GM21360 (cell line): ENCODE measurements around the gene RTP3.

Source experiments
- ATAC-seq: cut with Tn5 transposase; IDR thresholded peaks from one replicate; pipeline ENCODE4 v1.9.1; 2021; ENCODE audit warnings: mild to moderate bottlenecking, moderate library complexity; ENCODE audit not compliant: unreplicated experiment

Gene RTP3

DNA sequence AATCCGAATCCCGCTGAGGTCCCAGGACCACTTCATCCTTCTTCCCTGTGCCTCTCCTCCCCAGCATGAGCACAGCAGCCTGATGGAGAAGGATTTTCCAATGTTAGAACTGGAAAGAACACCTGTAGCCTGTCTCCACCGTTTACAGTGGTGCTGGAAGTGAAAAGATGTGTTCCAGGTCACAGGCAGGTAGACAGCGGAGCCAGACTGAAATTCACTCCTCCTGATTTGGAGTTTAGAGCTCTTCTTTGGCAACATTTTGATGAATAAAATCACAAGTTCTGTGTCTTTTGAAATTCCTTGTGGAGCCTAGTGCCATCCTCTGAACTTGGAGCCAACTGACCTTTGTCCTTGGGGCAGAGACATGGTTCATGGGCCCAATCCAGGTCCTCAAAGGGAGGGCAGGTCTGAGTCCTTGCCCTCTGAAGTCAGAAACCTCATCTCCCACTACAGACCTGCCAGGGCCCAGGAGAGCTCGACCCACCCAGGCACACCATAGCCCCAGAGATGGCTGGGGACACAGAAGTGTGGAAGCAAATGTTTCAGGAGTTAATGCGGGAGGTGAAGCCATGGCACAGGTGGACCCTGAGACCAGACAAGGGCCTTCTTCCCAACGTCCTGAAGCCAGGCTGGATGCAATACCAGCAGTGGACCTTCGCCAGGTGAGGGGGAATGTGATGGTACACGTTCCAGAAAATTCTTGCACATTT, at the start of gene RTP3:
Gene RTP3 (plus strand): TSS at position 421 of the 710 bp plus-strand sequence. CDS start 87 bp downstream, at position 508.
- no peak for ATAC-seq

DNA sequence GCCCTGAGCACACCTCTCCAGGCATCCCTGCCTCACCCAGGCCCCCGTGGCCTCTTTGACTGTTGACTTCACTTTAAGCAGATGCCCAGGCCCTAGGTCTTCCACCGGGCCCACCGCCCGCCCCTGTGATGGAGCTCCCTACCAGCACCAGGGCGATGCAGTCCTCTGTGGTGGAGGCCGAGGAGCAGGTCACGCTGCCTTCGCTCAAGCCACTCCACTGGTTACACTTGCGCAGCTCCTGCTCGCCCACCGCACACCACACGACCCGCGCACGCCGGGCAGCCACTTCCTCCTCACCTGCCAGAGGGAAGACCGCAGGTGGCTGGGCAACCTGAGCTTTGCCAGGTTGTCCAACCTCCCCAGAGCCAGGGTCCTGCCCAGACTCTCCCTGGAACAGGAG, 49.1 kb upstream of the RTP3 start:
- no peak for ATAC-seq

DNA sequence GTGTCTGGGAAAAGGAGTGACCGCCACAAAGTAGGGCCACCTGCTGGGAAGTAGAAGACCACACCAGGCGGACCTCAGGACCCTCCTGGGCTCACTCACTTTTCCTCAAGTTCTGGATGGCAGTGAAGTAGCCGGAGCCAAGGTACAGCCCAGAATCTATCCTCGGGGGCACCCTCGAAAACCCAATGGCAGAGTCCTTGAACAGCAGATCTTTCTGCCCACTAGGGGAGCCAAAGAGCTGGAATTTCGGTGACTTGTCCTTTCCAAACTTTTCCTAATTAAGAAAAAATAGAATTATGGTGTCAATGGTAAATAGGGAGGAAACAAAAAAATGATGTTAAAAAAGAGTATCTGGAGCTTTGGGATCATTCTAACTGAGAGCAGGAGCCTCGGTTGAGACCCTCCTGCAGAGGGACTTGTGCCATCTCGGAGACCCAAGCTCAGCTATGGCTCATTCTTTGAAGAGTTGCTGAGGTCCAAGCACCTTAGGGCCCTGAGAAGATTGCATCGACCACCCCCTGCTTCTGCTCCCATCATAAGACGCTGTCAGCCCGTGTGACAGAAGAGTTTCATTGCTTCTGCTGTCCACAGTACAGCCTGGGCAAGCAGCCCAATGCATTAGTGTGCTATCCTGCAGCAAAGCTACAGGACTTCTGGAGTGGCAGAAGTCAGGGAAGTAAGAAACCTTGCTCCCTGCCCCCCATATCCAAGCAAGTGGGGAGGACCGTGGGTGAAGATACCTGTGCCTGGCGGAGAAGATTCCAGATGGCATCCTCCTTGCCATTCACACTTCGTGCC, 47.8 kb upstream of the RTP3 start:
- ATAC-seq = no peak

DNA sequence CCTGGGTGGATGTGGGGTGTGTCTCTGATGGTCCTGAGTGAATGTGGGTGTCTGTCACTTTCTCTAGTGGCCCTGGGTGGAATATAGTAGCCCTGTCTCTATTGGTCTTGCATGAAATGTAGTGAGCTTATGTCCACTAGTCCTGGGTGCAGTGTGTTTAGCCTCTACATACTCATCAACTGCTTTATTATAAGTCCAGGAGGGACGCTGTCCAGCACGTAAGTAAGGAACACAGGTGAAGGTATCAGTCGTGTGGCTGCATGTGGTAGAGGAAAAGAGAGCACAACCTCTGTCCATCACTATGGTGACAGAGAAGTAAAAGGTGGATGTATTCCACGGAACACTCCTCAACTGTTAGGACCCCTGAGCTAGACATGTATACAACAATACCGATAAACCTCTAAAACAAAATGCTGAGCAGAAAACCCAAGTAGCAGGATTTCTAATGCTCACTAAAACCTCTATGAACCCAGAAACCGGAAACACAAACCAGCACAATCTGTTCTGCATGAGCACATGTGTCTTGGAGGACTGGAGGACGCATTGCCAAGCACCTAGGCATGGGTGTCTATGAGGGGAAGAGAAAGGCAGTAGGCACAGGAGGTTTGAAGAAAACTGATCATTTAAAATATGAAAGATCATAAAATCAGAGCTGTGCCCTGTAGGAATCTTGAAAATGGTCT, 44.1 kb upstream of the RTP3 start:
- ATAC-seq = no peak

DNA sequence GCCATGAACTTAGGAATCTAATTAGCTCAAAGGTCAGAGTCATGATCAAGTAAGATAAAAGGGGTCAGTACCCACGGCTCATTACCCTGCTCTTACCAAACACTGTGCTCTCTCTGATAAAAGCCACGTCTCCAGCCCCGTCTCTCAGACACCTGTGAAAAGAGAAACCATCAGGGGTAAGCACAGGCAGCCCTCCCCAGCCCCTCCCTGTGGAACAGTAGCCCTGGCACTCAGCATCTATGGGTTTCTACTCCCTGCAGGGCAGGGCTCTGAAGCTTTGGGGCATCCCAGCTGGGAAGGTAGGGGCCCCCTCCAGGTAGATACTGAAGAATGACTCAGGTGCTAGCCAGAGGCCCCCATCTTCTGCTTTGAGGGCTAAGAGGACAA, 43.6 kb upstream of the RTP3 start:
- ATAC-seq = no peak

DNA sequence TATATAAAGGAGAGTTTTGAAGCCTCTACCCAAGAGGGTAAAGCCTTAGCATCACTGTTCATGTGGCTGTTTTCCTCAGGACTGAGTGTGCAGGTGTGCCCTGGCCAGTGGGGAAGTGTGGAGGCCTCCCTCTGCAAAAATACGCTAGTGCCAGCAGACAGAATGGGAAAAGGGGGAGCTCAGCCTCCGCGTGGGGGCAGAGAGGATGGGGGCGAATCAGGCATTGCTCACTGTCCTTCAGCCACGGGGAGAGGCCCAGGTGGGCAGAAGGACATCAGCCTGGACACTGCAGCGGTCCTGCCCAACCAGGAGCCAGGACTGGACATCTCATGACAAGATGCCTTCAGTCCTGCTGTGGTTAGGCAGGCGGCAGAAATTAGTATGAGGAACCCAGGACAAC, 43.2 kb upstream of the RTP3 start:
- no peak for ATAC-seq

DNA sequence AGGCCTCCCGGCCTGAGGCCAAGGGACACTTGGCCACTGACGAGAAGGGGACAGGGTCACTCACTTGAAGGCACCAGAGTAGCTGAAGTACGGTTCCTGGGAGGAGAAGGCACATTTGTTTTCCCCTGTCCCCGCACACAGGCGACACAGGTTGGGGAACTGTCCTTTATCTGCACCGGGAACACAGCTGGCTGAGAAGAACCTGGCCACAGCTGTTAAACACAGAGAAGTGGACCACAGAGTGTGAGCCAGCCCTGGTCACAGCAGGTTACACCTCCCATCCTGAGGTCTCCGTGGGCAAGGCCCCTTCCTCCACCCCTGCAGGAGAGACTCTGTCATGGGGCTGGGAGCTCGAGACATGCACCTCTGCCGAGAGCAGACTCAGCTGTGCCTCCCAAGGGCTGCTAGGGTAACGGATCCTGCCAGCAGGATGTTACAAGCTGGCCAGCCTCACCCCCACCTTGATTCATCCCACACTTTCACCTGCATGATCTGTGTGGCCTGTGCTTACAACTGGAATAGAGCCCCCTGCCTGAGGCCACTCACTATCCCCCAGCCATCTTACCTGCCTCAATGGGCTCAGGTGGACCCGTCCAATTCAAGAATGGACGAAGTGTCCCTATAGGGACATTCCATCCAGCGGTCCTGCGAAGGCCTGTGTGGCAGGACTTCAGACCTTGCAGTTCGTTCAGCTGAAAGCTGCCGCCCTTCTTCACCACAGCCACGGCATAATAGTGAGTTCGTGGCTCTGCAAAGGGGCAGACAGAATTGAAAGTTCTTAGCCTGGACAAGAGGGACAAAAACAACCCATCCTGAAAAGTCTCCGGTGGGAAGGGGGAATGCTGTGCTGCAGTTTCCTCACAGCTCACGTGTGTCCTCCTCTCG, 42.3 kb upstream of the RTP3 start:
- ATAC-seq = no peak

DNA sequence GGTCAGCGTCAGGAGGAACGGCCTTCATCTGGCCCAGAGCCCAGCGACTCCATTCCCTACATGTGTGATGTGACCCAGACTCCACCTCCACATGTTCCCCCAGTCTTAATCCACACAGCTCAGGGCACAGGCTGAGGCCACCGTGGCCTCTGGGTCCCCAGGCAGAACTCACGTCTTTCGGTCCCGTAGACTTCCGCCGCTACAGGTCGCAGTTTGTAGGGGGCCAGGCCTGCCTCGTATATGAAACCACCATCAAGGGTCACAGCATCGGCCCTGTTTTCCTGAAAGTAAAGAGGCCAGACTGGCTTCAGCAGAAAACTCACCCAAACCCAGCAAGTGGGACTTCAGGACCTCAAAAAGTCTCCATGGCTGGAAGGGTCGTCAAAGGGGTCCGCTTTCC, 41.7 kb upstream of the RTP3 start:
- ATAC-seq = no peak

DNA sequence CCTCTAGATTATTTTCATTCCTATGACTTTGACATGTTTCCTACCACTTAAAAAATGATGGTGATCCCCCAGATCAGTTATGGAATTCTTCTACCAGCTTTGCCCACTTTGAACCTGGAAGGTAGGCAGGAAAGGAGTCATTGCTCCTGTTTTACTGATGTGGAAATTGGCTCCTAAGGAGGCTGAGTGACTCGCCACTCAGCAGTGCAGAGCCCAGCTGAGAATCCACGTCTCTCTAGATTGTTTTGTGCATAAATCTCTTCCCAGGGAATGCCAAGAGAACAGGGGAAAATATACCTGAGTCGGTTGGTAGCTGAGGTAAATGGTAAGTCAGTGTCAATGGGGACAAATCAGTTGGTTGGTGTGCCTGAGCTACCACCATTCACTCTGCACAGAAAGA, 37.7 kb upstream of the RTP3 start:
- ATAC-seq = no peak

DNA sequence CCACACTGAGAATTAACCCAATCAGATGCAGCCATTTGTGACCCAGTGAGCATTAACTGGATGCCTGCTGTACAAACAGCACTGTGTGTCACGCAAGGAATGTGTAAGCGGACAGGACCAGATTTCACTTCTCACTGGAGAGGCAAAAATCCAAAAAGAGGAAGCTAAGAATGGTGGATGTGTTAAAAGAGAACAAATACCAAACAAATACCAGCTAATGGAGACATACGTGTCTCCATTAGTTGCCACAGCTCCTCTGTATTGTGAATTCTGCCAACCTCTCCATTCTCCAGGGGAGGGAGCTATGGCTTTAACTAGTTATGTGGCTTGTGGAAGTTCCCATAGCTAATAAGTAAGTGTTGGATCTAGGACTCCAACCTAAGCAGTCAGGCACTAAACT, 35.7 kb upstream of the RTP3 start:
- no peak for ATAC-seq

DNA sequence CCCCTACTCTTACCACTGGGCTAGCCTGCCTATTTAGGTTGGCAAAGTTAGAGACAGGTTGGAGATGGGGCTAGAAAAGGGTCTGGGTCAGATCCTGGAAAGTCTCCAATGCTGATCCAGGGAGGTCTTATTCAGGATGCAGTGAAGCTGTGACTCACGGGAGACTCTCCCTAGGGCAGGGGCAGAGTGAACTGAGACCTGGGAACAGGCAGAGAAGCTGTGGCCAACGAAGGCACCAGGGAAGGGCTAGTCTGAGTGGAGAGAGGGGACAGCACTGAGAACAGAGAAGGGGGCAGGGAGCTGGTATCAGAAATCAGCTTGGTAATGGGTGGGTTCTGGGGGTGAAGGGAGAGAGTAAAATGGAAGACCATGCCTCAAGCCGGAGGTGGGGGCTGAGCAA, 35.3 kb upstream of the RTP3 start:
- ATAC-seq = no peak

DNA sequence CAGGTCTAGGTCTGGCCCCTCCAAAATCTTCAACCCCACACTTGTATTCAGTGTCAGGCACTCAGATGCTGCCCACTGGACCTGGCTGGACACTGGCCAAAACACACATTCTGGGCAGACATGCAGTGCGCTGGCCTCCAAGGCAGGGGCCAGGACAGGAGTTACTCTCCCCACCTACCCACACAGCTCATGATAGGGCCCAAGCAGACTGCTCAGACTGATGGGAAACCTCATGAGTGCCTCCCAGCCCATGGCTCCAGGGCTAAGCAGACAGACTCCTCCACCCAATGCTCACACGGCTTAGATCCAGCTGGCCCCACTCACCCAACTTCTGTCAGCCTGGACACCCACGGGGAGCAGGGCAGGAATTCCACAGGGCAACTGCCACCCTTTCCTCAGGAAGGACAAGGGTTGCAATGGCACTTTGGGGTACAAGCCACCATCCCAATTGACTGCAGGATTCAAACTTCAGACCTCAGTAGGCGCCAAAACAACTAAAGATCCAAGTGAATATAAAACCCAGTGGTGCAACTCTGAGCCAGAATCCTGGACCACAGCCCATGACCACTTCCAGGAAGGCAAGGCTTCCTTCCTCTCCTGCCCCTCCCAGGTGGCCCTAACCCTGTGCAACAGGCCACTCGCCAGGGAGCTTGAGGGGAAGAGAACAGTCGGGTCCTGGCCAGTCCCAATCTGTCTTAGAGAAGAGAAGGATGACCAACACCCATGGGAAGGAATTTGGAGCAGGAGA, 34.5 kb upstream of the RTP3 start:
- ATAC-seq = no peak

DNA sequence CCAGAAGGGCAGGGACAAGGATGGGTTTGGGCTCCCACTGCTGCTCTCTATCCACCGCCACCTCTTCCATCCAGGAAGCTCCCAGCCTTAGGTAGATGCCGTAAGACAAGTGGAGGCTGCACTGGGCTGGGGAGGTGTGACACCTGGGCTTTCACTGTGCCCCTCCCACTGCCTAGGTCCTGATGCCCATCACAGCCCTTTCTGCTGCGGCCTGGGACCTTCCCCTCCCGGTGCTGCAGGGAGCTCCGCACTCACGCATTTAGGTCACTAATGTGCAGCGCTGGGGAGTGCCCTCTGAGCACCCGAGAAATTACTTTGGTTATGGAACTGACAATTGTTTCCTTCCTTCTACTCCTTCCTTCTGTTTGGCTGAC, 33.9 kb upstream of the RTP3 start:
- ATAC-seq = no peak

DNA sequence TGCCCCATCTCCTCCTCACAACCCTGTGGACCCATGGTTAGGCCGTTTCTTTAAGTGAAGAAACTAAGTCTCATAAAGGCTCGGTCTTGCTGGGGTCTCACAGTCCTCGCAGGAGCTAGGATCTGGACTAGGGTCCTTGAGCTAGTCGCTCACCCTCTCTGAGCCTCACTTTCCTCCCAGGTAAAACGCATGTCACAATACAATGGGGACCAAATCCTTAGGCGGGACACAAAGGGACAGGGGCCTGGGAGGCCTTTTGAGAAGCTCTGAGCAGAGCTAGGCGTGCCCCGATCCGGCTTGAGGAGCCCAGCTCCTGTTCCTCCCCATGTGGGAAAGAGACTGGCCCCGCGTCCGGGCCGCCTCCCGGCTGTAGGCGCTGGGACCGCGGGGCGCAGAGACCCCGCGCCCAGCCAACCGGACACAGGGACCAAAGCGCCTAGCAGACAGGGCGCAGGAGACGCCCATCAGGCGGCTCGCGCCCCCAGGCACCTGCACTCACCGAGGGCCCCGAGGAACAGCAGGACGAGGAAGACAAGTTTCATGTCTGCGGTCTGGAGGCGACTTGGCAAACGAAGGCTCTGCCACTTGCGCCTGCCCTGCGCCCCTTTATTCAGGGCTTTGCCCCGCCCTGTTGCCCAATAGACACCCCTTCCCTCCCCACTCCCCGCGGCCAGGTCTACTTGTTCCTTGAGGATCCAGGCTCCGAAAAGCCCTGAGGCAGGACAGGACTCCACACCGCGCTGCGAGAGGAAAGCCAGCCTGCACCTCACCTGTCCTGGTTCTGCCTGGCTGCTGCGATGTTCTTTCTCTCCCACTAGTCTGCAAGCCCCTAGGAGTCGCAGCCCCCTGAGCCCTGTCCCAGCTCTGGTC, 33.2 kb upstream of the RTP3 start, which contains the start of gene LTF:
Gene LTF (minus strand): TSS at position 580 of the 870 bp plus-strand sequence. CDS start 38 bp downstream, at position 542.
- ATAC-seq = no peak

DNA sequence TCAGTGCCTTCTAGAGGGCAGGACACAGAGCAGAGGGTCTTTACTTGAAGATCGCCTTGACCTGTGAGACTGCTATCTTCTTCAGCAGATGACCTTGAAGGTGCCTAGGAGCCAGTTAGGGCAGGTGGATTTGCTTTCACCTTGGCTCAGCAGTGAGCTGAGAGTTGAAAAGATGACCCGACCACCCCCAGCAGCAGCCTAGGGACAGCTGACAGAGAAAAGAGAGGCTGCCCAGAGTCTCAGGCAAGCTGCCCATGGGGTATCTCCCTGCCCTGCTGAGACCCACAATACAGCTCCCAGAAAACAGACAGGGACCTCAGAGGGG, 32.6 kb upstream of the RTP3 start:
- no peak for ATAC-seq

DNA sequence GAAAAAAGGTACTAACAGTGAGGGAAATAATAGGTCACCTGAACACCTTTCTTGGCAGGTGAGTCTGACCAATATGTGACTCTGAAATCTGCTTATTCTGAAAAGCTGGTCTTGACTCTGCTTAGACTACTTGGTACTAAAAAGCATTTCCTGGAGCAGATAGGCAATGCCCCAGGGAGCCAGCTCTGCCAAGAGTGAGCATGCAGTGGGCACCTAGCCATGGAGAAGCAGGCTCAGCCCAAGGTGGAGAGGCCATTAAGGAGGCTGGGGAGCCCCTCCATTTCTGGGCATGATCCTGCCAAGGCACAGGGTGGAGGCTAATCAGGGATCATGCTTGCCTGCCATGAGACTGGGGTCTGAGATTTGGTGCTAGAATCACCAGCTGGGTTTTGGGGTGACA, 31.5 kb upstream of the RTP3 start:
- ATAC-seq = no peak

DNA sequence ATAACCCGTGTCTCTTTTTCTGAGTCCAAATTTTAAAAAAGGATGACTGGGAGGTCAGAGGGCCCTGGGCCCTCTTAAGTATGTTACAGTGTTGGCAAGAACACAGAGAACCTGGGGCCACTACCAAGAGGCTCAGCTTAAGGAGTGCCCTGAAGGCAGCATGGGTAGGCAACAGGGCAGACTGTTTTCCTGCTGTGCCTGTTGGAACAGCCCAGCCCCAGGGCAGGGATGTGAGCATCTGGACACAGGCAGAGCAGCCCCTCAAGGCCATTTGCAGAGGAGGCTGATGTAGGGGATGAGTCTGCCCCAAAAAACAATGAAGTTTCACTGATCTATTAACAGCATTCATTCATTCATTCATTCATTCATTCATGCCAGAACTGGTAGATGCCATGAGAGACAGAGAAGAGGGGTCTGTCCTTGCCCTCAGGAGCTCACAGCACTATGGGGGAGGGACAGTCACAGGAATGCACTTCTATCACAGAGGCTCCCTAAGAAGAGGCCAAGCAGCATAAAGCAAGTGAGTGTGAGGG, 30.8 kb upstream of the RTP3 start:
- ATAC-seq = no peak

DNA sequence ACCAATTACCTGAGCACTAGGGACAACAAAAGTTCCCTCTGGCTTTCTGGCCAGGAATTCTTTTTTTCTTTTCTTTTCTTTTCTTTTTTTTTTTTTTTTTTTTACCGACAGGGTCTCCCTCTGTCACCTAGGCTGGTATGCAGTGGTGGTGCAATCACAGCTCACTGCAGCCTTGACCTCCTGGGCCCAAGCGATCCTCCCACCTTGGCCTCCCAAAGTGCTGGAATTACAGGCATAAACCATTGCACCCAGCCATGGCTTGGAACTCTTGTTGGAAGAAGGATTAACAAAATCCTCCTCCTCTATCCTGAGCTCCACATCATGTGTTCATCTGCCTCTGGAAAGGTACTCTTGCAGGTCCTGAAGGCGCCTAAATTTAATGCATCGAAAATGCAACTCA, 30.2 kb upstream of the RTP3 start:
- no peak for ATAC-seq
